GM23338 (cell line): Measurements from ENCODE around the gene GLMN. TPM values are rescaled to one million over a fixed set of nuclear protein-coding genes. Genes with fewer than 3 reads are reported as not detected.

Experiments used
- ATAC-seq: fragments of 200-7000 bp; cut with Tn5 transposase; 3 replicates; pipeline ENCODE4 v1.9.1; 2020
- DNase-seq: peaks from one replicate; pipeline ENCODE4 v3.0.0-alpha.2; 2015; ENCODE audit warnings: low spot score
- H2AFZ ChIP-seq: fragments of 200-600 bp; sonication (generic); 2 replicates; pipeline ENCODE4 v1.8.0; 2016; ENCODE audit warnings: antibody characterized with exemption, mild to moderate bottlenecking, moderate library complexity
- H3F3A ChIP-seq: fragments of 200-600 bp; sonication (generic); replicated peaks from 2 replicates; pipeline ENCODE4 v1.8.0; 2017; ENCODE audit warnings: antibody characterized with exemption, mixed run types, low read depth
- H3K27ac ChIP-seq: fragments of 200-600 bp; sonication (generic); 2 replicates; pipeline ENCODE4 v1.6.1; 2016; ENCODE audit warnings: low read depth
- H3K27me3 ChIP-seq: fragments of 200-600 bp; sonication (generic); 2 replicates; pipeline ENCODE4 v1.8.0; 2016; ENCODE audit warnings: mild to moderate bottlenecking, mixed run types, moderate library complexity; ENCODE audit not compliant: insufficient read depth
- H3K36me3 ChIP-seq: fragments of 200-600 bp; sonication (generic); 2 replicates; pipeline ENCODE4 v1.8.0; 2016; ENCODE audit warnings: mild to moderate bottlenecking; ENCODE audit not compliant: insufficient read depth
- H3K4me1 ChIP-seq: fragments of 200-600 bp; sonication (generic); 2 replicates; pipeline ENCODE4 v1.8.0; 2016; ENCODE audit warnings: mild to moderate bottlenecking, moderate library complexity; ENCODE audit not compliant: insufficient read depth
- H3K4me2 ChIP-seq: fragments of 200-600 bp; sonication (generic); 2 replicates; pipeline ENCODE4 v1.7.1; 2017; ENCODE audit warnings: mixed run types
- H3K4me3 ChIP-seq: fragments of 200-600 bp; sonication (generic); 2 replicates; pipeline ENCODE4 v1.6.1; 2016; ENCODE audit warnings: mixed run types
- H3K79me2 ChIP-seq: fragments of 200-600 bp; sonication (generic); replicated peaks from 2 replicates; pipeline ENCODE4 v1.8.0; 2017; ENCODE audit warnings: mild to moderate bottlenecking; ENCODE audit not compliant: insufficient read depth
- H3K9me2 ChIP-seq: fragments of 200-600 bp; sonication (generic); 2 replicates; pipeline ENCODE4 v1.8.0; 2017; ENCODE audit not compliant: insufficient read depth
- H4K20me1 ChIP-seq: fragments of 200-600 bp; sonication (generic); replicated peaks from 2 replicates; pipeline ENCODE4 v1.8.0; 2017; ENCODE audit warnings: mild to moderate bottlenecking; ENCODE audit not compliant: insufficient read depth
- H3K27ac Mint-ChIP-seq: 2 replicates; pipeline ENCODE4 v1.8.0; 2020; ENCODE audit warnings: inconsistent platforms, mild to moderate bottlenecking, moderate library complexity, mixed read lengths
- H3K27me3 Mint-ChIP-seq: 3 replicates; pipeline ENCODE4 v1.8.0; 2022; ENCODE audit warnings: low read depth, mild to moderate bottlenecking, moderate library complexity, mixed read lengths, inconsistent platforms; ENCODE audit not compliant: insufficient read depth, poor library complexity
- H3K36me3 Mint-ChIP-seq: 3 replicates; pipeline ENCODE4 v1.8.0; 2021; ENCODE audit warnings: low read depth, mild to moderate bottlenecking, inconsistent platforms, moderate library complexity, mixed read lengths
- H3K4me1 Mint-ChIP-seq: 3 replicates; pipeline ENCODE4 v1.8.0; 2020; ENCODE audit warnings: mild to moderate bottlenecking, inconsistent platforms, mixed read lengths
- H3K4me3 Mint-ChIP-seq: 3 replicates; pipeline ENCODE4 v1.8.0; 2021; ENCODE audit warnings: moderate library complexity, mild to moderate bottlenecking, inconsistent platforms, mixed read lengths
- H3K9me3 Mint-ChIP-seq: 3 replicates; pipeline ENCODE4 v1.8.0; 2020; ENCODE audit warnings: moderate library complexity, mild to moderate bottlenecking, inconsistent platforms, mixed read lengths
- NANOG ChIP-seq: IDR thresholded peaks from 2 replicates; pipeline ENCODE4 v1.6.1; 2016; ENCODE audit warnings: antibody characterized with exemption, borderline replicate concordance
- STAT1 ChIP-seq: IDR thresholded peaks from one replicate; pipeline ENCODE4 v1.6.1; 2016; ENCODE audit warnings: antibody characterized with exemption; ENCODE audit not compliant: unreplicated experiment
- polyA plus RNA-seq: library from polyadenylated mRNA; unstranded; fragments of >200 nt; fragmentation: Nextera tagmentation; extraction: Ambion mirVana; gene quantifications from 2 replicates; pipeline ENCODE4 v1.2.1, GENCODE V29; 2016
- total RNA-seq: library from RNA; depleted of rRNA; stranded (reverse); fragments of >200 nt; shearing (Covaris generic); gene quantifications from 2 replicates; pipeline ENCODE4 v1.2.3, GENCODE V29; 2014
- TF ChIP-seq, protein P1 (sequence below), 2 experiments: fragments of 200-600 bp in 1 of 2; sonication (generic) in 1 of 2; conservative IDR thresholded peaks; 2 replicates each; pipeline versions ENCODE4 v1.5.1 to v1.6.1; 2016 to 2017; ENCODE audit warnings: antibody characterized with exemption in 2 of 2, low read depth in 2 of 2, mild to moderate bottlenecking in 2 of 2, moderate library complexity in 1 of 2
- TF ChIP-seq, protein P2 (sequence below): fragments of 250-450 bp; sonication (Bioruptor Pico); IDR thresholded peaks from 2 replicates; pipeline ENCODE4 v1.5.0; 2020; ENCODE audit warnings: mild to moderate bottlenecking, moderate library complexity

The GLMN gene
- total and polyA plus RNA-seq, 2 experiments from 2014 or later, result 36.8 to 49.9 TPM

DNA sequence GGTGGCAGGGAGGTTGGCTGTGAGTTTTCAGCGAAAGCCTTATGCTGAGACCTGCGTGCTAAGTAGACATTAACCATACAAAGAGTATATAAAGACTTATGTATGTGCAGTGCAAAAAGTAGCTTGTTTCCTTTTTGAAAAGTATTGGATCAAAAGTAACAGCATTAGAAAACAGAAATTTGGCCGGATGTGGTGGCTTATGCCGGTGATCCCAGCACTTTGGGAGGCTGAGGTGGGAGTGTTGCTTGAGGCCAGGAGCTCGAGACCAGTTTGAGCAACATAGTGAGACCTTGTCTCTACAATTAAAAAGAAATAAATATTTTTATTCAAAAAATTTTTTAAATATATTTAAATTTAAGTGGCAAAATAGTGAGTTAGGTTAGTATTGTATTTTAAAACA, 2.2 kb upstream of the GLMN start (continued):
- TF ChIP-seq, protein P1, sequence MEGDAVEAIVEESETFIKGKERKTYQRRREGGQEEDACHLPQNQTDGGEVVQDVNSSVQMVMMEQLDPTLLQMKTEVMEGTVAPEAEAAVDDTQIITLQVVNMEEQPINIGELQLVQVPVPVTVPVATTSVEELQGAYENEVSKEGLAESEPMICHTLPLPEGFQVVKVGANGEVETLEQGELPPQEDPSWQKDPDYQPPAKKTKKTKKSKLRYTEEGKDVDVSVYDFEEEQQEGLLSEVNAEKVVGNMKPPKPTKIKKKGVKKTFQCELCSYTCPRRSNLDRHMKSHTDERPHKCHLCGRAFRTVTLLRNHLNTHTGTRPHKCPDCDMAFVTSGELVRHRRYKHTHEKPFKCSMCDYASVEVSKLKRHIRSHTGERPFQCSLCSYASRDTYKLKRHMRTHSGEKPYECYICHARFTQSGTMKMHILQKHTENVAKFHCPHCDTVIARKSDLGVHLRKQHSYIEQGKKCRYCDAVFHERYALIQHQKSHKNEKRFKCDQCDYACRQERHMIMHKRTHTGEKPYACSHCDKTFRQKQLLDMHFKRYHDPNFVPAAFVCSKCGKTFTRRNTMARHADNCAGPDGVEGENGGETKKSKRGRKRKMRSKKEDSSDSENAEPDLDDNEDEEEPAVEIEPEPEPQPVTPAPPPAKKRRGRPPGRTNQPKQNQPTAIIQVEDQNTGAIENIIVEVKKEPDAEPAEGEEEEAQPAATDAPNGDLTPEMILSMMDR (conservative IDR thresholded peaks at IDR 0.05; ENCODE audit: low read depth in 2 of 2), result no peak

DNA sequence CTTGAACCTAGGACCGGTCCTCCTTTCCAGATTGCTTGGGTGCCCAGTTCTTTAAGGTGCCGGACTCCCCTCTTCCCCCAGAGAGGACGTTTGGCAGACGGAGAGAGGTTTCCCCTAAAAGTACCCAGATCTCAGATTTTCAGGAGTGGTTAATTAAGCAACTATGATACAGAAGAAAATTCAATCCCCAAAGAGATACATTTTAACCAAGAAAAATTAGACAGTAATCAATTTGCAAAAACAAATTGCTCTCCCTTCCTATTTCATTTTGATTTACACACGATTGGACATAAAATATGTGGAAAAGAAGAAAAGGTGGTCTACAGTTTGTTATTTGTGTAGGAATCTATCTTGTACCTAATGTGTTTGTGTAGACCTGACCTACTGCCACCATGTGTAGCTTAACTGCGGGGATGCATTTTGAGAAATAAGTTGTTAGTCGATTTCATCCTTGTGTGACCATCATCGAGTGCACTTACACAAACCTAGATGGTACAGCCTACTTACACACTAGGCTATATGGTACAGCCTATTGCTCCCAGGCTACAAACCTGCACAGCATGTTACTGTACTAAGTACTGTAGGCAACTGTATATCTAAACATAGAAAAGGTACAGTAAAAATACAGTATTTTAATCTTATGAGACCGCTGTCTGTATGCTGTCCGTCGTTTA, 827 bp upstream of the GLMN start:
- Mint-ChIP-seq H3K36me3 (peaks cover 43% of the 10 kb centered on the region), H3K4me3 (peak overlapping the region; percentile 95), H3K27ac (peak overlapping the region; percentile 99), H3K27me3 (no peaks in the 10 kb centered on the region), H3K9me3 (no peaks in the 10 kb centered on the region), H3K4me1 (peaks cover 14% of the 10 kb centered on the region; the same call in 2 of the 3 replicates)
- DNase-seq (no peak), ATAC-seq (peak; percentile 30)
- Histone ChIP-seq H3K27me3 (no peaks in the 10 kb centered on the region), H3K4me3 (peak overlapping the region; percentile 63), H2AFZ (peak overlapping the region; percentile 76), H3K27ac (no peak overlapping the region), H3K4me1 (no peaks in the 10 kb centered on the region; the same call in 1 of the 2 replicates), H4K20me1 (no peaks in the 10 kb centered on the region), H3F3A (no peaks in the 10 kb centered on the region), H3K36me3 (peaks cover 27% of the 10 kb centered on the region), H3K79me2 (peaks cover 33% of the 10 kb centered on the region), H3K4me2 (peak overlapping the region; percentile 74), H3K9me2 (no peaks in the 10 kb centered on the region)
- TF ChIP-seq NANOG (no peak), STAT1 (no peak)
- TF ChIP-seq, protein P2, sequence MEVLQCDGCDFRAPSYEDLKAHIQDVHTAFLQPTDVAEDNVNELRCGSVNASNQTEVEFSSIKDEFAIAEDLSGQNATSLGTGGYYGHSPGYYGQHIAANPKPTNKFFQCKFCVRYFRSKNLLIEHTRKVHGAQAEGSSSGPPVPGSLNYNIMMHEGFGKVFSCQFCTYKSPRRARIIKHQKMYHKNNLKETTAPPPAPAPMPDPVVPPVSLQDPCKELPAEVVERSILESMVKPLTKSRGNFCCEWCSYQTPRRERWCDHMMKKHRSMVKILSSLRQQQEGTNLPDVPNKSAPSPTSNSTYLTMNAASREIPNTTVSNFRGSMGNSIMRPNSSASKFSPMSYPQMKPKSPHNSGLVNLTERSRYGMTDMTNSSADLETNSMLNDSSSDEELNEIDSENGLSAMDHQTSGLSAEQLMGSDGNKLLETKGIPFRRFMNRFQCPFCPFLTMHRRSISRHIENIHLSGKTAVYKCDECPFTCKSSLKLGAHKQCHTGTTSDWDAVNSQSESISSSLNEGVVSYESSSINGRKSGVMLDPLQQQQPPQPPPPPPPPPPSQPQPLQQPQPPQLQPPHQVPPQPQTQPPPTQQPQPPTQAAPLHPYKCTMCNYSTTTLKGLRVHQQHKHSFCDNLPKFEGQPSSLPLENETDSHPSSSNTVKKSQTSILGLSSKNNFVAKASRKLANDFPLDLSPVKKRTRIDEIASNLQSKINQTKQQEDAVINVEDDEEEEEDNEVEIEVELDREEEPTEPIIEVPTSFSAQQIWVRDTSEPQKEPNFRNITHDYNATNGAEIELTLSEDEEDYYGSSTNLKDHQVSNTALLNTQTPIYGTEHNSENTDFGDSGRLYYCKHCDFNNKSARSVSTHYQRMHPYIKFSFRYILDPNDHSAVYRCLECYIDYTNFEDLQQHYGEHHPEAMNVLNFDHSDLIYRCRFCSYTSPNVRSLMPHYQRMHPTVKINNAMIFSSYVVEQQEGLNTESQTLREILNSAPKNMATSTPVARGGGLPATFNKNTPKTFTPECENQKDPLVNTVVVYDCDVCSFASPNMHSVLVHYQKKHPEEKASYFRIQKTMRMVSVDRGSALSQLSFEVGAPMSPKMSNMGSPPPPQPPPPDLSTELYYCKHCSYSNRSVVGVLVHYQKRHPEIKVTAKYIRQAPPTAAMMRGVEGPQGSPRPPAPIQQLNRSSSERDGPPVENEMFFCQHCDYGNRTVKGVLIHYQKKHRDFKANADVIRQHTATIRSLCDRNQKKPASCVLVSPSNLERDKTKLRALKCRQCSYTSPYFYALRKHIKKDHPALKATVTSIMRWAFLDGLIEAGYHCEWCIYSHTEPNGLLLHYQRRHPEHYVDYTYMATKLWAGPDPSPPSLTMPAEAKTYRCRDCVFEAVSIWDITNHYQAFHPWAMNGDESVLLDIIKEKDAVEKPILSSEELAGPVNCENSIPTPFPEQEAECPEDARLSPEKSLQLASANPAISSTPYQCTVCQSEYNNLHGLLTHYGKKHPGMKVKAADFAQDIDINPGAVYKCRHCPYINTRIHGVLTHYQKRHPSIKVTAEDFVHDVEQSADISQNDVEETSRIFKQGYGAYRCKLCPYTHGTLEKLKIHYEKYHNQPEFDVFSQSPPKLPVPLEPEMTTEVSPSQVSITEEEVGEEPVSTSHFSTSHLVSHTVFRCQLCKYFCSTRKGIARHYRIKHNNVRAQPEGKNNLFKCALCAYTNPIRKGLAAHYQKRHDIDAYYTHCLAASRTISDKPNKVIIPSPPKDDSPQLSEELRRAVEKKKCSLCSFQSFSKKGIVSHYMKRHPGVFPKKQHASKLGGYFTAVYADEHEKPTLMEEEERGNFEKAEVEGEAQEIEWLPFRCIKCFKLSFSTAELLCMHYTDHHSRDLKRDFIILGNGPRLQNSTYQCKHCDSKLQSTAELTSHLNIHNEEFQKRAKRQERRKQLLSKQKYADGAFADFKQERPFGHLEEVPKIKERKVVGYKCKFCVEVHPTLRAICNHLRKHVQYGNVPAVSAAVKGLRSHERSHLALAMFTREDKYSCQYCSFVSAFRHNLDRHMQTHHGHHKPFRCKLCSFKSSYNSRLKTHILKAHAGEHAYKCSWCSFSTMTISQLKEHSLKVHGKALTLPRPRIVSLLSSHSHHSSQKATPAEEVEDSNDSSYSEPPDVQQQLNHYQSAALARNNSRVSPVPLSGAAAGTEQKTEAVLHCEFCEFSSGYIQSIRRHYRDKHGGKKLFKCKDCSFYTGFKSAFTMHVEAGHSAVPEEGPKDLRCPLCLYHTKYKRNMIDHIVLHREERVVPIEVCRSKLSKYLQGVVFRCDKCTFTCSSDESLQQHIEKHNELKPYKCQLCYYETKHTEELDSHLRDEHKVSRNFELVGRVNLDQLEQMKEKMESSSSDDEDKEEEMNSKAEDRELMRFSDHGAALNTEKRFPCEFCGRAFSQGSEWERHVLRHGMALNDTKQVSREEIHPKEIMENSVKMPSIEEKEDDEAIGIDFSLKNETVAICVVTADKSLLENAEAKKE (CRISPR knock-in tag), result no peak
